BE2C (cell line): Measurements from ENCODE around the gene NR1H3.
A peak's percentile ranks its signal among the peaks of the same experiment; 100 is the strongest.

Source experiments
- DNase-seq: peaks from one replicate; pipeline ENCODE4 v3.0.0-alpha.2; 2020
- H3K27me3 ChIP-seq: fragments of 250-450 bp; sonication (Bioruptor Pico); 2 replicates; pipeline ENCODE4 v1.5.1; 2020; ENCODE audit warnings: mild to moderate bottlenecking
- H3K36me3 ChIP-seq: fragments of 250-450 bp; sonication (Bioruptor Pico); 2 replicates; pipeline ENCODE4 v1.5.1; 2020; ENCODE audit warnings: mild to moderate bottlenecking
- H3K4me1 ChIP-seq: fragments of 250-450 bp; sonication (Bioruptor Pico); 2 replicates; pipeline ENCODE4 v1.5.1; 2020
- H3K4me3 ChIP-seq: 2 replicates; pipeline ENCODE4 v1.5.1; 2011; ENCODE audit warnings: low read depth, low read length
- H3K9me3 ChIP-seq: fragments of 250-450 bp; sonication (Bioruptor Pico); 2 replicates; pipeline ENCODE4 v1.5.1; 2020
- CTCF ChIP-seq: IDR thresholded peaks from 2 replicates; pipeline ENCODE4 v1.5.1; 2012; ENCODE audit warnings: mild to moderate bottlenecking, low read depth, low read length

NR1H3 gene

GRCh38 chr11:47247502-47247901 lies 10.3 kb upstream of the NR1H3 start:
- Histone ChIP-seq H3K27me3 (no peaks in the 10 kb centered on the region), H3K4me3 (peak overlapping the region; percentile 85), H3K4me1 (no peaks in the 10 kb centered on the region; the same call in 1 of the 2 replicates), H3K36me3 (no peaks in the 10 kb centered on the region; the same call in 1 of the 2 replicates), H3K9me3 (no peaks in the 10 kb centered on the region)
- no peak for DNase-seq
- no peak for TF ChIP-seq CTCF

GRCh38 chr11:47248304-47248663 lies 9.5 kb upstream of the NR1H3 start:
- no peak for TF ChIP-seq CTCF
- H3K4me3 ChIP-seq, result peak overlapping the region; percentile 85
- DNase-seq, result no peak

GRCh38 chr11:47248664-47249377 lies 9.0 kb upstream of the NR1H3 start, which contains the start of gene ACP2:
TSS of gene ACP2 (minus strand) at chr11:47248814. CDS start at chr11:47248789, 25 bp downstream.
- Histone ChIP-seq H3K9me3 (no peaks in the 10 kb centered on the region), H3K4me3 (peak within 1 kb of the TSS; percentile 85), H3K4me1 (no peaks in the 10 kb centered on the region; the same call in 1 of the 2 replicates), H3K27me3 (no peaks in the 10 kb centered on the region), H3K36me3 (no peaks in the 10 kb centered on the region; the same call in 1 of the 2 replicates)
- TF ChIP-seq CTCF, result peak; percentile 26
- DNase-seq, result peak; percentile 82

More at GRCh38 chr11:47248304-47248663, 9.5 kb upstream of the NR1H3 start:
- no peaks in the 10 kb centered on the region for H3K27me3 ChIP-seq
- H3K4me1 ChIP-seq, result no peaks in the 10 kb centered on the region; the same call in 1 of the 2 replicates
- no peaks in the 10 kb centered on the region; the same call in 1 of the 2 replicates for H3K36me3 ChIP-seq
- no peaks in the 10 kb centered on the region for H3K9me3 ChIP-seq

- Histone ChIP-seq H3K9me3 (no peaks in the 10 kb centered on the region), H3K36me3 (no peaks in the 10 kb centered on the region; the same call in 1 of the 2 replicates), H3K27me3 (no peaks in the 10 kb centered on the region), H3K4me3 (peak overlapping the region; percentile 85), H3K4me1 (no peaks in the 10 kb centered on the region; the same call in 1 of the 2 replicates)
- no peak for TF ChIP-seq CTCF
- DNase-seq, result no peak
These were observed 8.4 kb upstream of the NR1H3 start for GRCh38 chr11:47249378-47249715.

GRCh38 chr11:47251751-47252150 lies 6.0 kb upstream of the NR1H3 start:
- peaks cover 3% of the 10 kb centered on the region; the same call in 1 of the 2 replicates for H3K4me1 ChIP-seq
- H3K36me3 ChIP-seq, result no peaks in the 10 kb centered on the region
- H3K4me3 ChIP-seq, result no peak overlapping the region
- DNase-seq, result no peak
- no peaks in the 10 kb centered on the region for H3K27me3 ChIP-seq
- H3K9me3 ChIP-seq, result no peaks in the 10 kb centered on the region
- no peak for TF ChIP-seq CTCF

GRCh38 chr11:47253660-47254059 lies 4.1 kb upstream of the NR1H3 start:
- no peak for DNase-seq
- Histone ChIP-seq H3K4me1 (peaks cover 3% of the 10 kb centered on the region; the same call in 1 of the 2 replicates), H3K27me3 (no peaks in the 10 kb centered on the region), H3K36me3 (no peaks in the 10 kb centered on the region), H3K9me3 (no peaks in the 10 kb centered on the region), H3K4me3 (no peak overlapping the region)
- no peak for TF ChIP-seq CTCF
